SK-N-SH treated with all-trans-retinoic acid at 6 μM for 48 hours (cell line): ENCODE results near the gene TUBGCP3.

ENCODE experiments used
- ATAC-seq: fragments of 200-7000 bp; cut with Tn5 transposase; 3 replicates; pipeline ENCODE4 v1.9.1; 2020; ENCODE audit warnings: mild to moderate bottlenecking, moderate library complexity
- ARNTL ChIP-seq: fragments of 450-650 bp; formaldehyde crosslinking; IDR thresholded peaks from 2 replicates; pipeline ENCODE4 v1.5.0; 2020; ENCODE audit warnings: low read depth, mild to moderate bottlenecking, moderate library complexity, borderline replicate concordance
- BACH2 ChIP-seq: fragments of 250-450 bp; sonication (Bioruptor Pico); IDR thresholded peaks from 2 replicates; pipeline ENCODE4 v1.9.0; 2021; ENCODE audit warnings: mild to moderate bottlenecking, borderline replicate concordance
- CREB5 ChIP-seq: fragments of 250-450 bp; sonication (Bioruptor Pico); IDR thresholded peaks from 2 replicates; pipeline ENCODE4 v1.5.1; 2020; ENCODE audit warnings: low read depth, mild to moderate bottlenecking, moderate library complexity
- CSDC2 ChIP-seq: fragments of 250-450 bp; sonication (Bioruptor Pico); IDR thresholded peaks from 2 replicates; pipeline ENCODE4 v1.5.0; 2020; ENCODE audit warnings: mild to moderate bottlenecking, moderate library complexity
- CSRNP3 ChIP-seq: fragments of 250-450 bp; sonication (Bioruptor Pico); IDR thresholded peaks from 2 replicates; pipeline ENCODE4 v1.5.1; 2021; ENCODE audit warnings: mild to moderate bottlenecking, moderate library complexity
- ESRRG ChIP-seq: fragments of 250-450 bp; sonication (Bioruptor Pico); IDR thresholded peaks from 2 replicates; pipeline ENCODE4 v1.6.1; 2021; ENCODE audit warnings: mild to moderate bottlenecking
- GLIS3 ChIP-seq: fragments of 250-450 bp; sonication (Bioruptor Pico); IDR thresholded peaks from 2 replicates; pipeline ENCODE4 v1.5.0; 2020; ENCODE audit warnings: mild to moderate bottlenecking, moderate library complexity
- ISL1 ChIP-seq: fragments of 250-450 bp; sonication (Bioruptor Pico); IDR thresholded peaks from 2 replicates; pipeline ENCODE4 v2.1.2; 2022; ENCODE audit warnings: mild to moderate bottlenecking, moderate library complexity
- OSR1 ChIP-seq: fragments of 250-450 bp; sonication (Bioruptor Pico); IDR thresholded peaks from 2 replicates; pipeline ENCODE4 v1.8.0; 2022; ENCODE audit warnings: moderate library complexity, mild to moderate bottlenecking, inconsistent platforms
- PATZ1 ChIP-seq: fragments of 250-450 bp; sonication (Bioruptor Pico); IDR thresholded peaks from 2 replicates; pipeline ENCODE4 v1.8.0; 2020; ENCODE audit warnings: mild to moderate bottlenecking, moderate library complexity, borderline replicate concordance
- POU6F1 ChIP-seq: fragments of 250-450 bp; sonication (Bioruptor Pico); IDR thresholded peaks from 2 replicates; pipeline ENCODE4 v1.8.0; 2021; ENCODE audit warnings: low read depth, mild to moderate bottlenecking, moderate library complexity, borderline replicate concordance
- PPARA ChIP-seq: fragments of 250-450 bp; sonication (Bioruptor Pico); IDR thresholded peaks from 2 replicates; pipeline ENCODE4 v1.5.0; 2020; ENCODE audit warnings: mild to moderate bottlenecking, borderline replicate concordance
- RARB ChIP-seq: fragments of 250-450 bp; sonication (Bioruptor Pico); IDR thresholded peaks from 2 replicates; pipeline ENCODE4 v1.8.0; 2021; ENCODE audit warnings: mild to moderate bottlenecking, moderate library complexity
- TCF4 ChIP-seq: fragments of 250-450 bp; sonication (Bioruptor Pico); IDR thresholded peaks from 2 replicates; pipeline ENCODE4 v1.8.0; 2021; ENCODE audit warnings: mild to moderate bottlenecking, moderate library complexity, borderline replicate concordance
- TOX ChIP-seq: fragments of 250-450 bp; sonication (Bioruptor Pico); IDR thresholded peaks from 2 replicates; pipeline ENCODE4 v1.8.0; 2021; ENCODE audit warnings: mild to moderate bottlenecking, moderate library complexity, borderline replicate concordance
- TSHZ2 ChIP-seq: fragments of 250-450 bp; sonication (Bioruptor Pico); IDR thresholded peaks from 2 replicates; pipeline ENCODE4 v1.5.0; 2020; ENCODE audit warnings: mild to moderate bottlenecking, moderate library complexity
- ZFP3 ChIP-seq: fragments of 250-450 bp; sonication (Bioruptor Pico); IDR thresholded peaks from 2 replicates; pipeline ENCODE4 v1.5.0; 2020; ENCODE audit warnings: mild to moderate bottlenecking, moderate library complexity
- ZFP30 ChIP-seq: fragments of 450-650 bp; formaldehyde crosslinking; IDR thresholded peaks from 2 replicates; pipeline ENCODE4 v1.5.0; 2022; ENCODE audit warnings: mild to moderate bottlenecking, moderate library complexity
- ZNF70 ChIP-seq: fragments of 450-650 bp; formaldehyde crosslinking; IDR thresholded peaks from 2 replicates; pipeline ENCODE4 v1.5.0; 2020; ENCODE audit warnings: mild to moderate bottlenecking, moderate library complexity
- ZNF8 ChIP-seq: fragments of 450-650 bp; formaldehyde crosslinking; IDR thresholded peaks from 2 replicates; pipeline ENCODE4 v1.5.0; 2020; ENCODE audit warnings: mild to moderate bottlenecking, moderate library complexity

The TUBGCP3 gene

GRCh38 chr13:112521073-112521685, 66.8 kb downstream of the TUBGCP3 start:
- ATAC-seq = no peak
- TF ChIP-seq ARNTL (CRISPR knock-in tag) (no peak), OSR1 (CRISPR knock-in tag) (no peak)

DNA sequence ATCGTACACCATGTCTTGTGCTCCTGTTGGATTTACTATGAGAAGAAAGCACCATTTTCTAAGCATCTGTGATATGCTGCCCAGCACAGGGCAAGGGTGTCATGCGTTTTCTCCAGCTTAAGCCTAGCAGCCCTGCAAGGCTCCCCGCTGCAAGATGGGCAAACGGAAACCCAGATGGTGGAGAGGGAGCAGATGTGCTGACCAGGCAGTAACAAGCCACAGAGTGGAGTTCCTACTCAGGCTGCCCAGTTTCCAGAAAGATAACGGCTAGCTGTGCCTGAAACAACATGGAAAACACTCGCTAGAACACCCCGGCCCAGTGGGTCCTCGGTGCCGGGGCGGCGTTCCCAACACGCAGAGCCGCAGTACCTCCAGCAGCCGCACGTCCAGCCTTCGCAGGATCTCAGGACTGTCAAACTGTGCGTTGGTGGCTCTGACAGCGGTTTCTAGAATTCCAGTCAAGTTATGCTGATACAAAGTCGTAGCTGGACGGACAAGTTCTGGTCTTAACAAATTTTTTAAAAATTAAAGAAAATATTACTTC, 68.4 kb downstream of the TUBGCP3 start:
- no peak for ATAC-seq
- TF ChIP-seq ESRRG (no peak), BACH2 (CRISPR knock-in tag) (no peak), ZFP3 (no peak), ZNF70 (CRISPR knock-in tag) (no peak), RARB (no peak), PATZ1 (CRISPR knock-in tag) (no peak), TSHZ2 (CRISPR knock-in tag) (no peak), OSR1 (CRISPR knock-in tag) (no peak), ISL1 (no peak), PPARA (CRISPR knock-in tag) (no peak), TCF4 (no peak), ZNF8 (CRISPR knock-in tag) (no peak), CREB5 (CRISPR knock-in tag) (no peak), TOX (CRISPR knock-in tag) (no peak), ZFP30 (no peak), CSRNP3 (CRISPR knock-in tag) (no peak), CSDC2 (CRISPR knock-in tag) (no peak), GLIS3 (CRISPR knock-in tag) (no peak), POU6F1 (CRISPR knock-in tag) (no peak), ARNTL (CRISPR knock-in tag) (no peak)
- TF ChIP-seq, all 23 proteins: peak for 0

DNA sequence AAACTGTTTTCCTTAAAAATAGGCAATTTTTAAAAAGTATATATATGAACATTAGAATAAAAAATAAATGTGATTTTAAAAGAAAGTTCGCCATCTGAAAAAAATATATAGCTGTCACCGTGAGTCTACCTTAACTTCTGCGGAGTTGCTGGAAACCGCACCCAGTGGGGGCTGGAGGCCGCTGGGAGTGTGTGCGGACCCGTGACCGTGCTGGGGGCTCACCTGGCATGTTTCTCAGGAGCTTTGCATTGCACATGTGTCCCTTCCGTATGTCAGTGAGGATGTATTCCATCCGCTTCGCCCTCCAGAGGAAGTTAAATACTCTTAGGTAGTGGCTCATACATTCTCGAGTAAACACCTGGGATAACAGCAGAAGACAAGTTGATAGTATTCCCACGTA, 71.7 kb downstream of the TUBGCP3 start:
- ATAC-seq = no peak
- no peak for TF ChIP-seq PATZ1 (CRISPR knock-in tag)
